KMS-11 (cell line): ENCODE measurements around the gene GLP2R.

Source experiments
- H2AFZ ChIP-seq: fragments of 200-600 bp; sonication (generic); 2 replicates; pipeline ENCODE4 v1.6.1; 2016; ENCODE audit warnings: antibody characterized with exemption, mixed run types, low read depth
- H3K27ac ChIP-seq: fragments of 200-600 bp; sonication (generic); 2 replicates; pipeline ENCODE4 v1.6.1; 2016; ENCODE audit warnings: mild to moderate bottlenecking, mixed run types
- H3K27me3 ChIP-seq: fragments of 200-600 bp; sonication (generic); 2 replicates; pipeline ENCODE4 v1.6.1; 2017; ENCODE audit warnings: mild to moderate bottlenecking, low read depth, mixed run types, moderate library complexity; ENCODE audit not compliant: insufficient read depth
- H3K36me3 ChIP-seq: fragments of 200-600 bp; sonication (generic); 2 replicates; pipeline ENCODE4 v1.6.1; 2017; ENCODE audit warnings: mild to moderate bottlenecking, mixed run types; ENCODE audit not compliant: insufficient read depth
- H3K4me1 ChIP-seq: fragments of 200-600 bp; sonication (generic); 2 replicates; pipeline ENCODE4 v1.6.1; 2016; ENCODE audit warnings: mild to moderate bottlenecking, low read depth, mixed run types; ENCODE audit not compliant: poor library complexity, severe bottlenecking
- H3K4me2 ChIP-seq: fragments of 200-600 bp; sonication (generic); 2 replicates; pipeline ENCODE4 v1.7.0; 2016; ENCODE audit warnings: mild to moderate bottlenecking, mixed run types
- H3K4me3 ChIP-seq: fragments of 200-600 bp; sonication (generic); IDR thresholded peaks from 2 replicates; pipeline ENCODE4 v1.6.1; 2017; ENCODE audit warnings: low read depth, low read length, mixed read lengths; ENCODE audit not compliant: insufficient read depth
- H3K79me2 ChIP-seq: fragments of 200-600 bp; sonication (generic); 2 replicates; pipeline ENCODE4 v1.6.1; 2016; ENCODE audit warnings: low read depth, mixed run types; ENCODE audit not compliant: insufficient read depth
- H3K9ac ChIP-seq: fragments of 200-600 bp; sonication (generic); 2 replicates; pipeline ENCODE4 v1.6.1; 2016; ENCODE audit warnings: mild to moderate bottlenecking, mixed run types
- H4K20me1 ChIP-seq: fragments of 200-600 bp; sonication (generic); 2 replicates; pipeline ENCODE4 v1.6.1; 2016; ENCODE audit warnings: mild to moderate bottlenecking, mixed run types; ENCODE audit not compliant: insufficient read depth
- TF ChIP-seq, protein P1 (sequence below): fragments of 200-600 bp; sonication (generic); conservative IDR thresholded peaks from 2 replicates; pipeline ENCODE4 v1.6.1; 2017; ENCODE audit warnings: low read depth, mild to moderate bottlenecking, antibody characterized with exemption, low read length, moderate library complexity, mixed read lengths

Gene GLP2R

DNA sequence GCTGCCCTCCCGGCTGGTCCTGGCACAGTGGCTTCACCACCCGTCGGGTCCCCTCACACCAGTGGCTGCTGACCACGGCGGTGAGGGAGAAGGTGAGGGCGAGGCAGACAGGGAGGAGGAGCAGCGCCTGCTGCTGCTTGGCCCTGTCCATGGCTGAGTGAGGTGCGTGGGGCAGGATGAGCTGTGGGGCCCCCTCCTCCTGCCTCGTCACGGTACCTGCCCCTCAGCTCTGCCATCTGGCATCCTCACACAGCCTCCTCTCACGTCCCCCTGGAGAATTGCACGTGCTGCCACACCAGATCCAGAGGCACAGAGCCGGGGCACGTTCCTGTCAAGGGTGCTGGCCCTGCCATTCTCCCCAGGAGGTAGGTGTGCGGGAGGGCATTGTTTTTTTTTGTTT lies 3.8 kb upstream of the GLP2R start, which contains the start of gene GSG1L2:
Gene GSG1L2, minus strand, starts transcription at position 159 of the 400 bp plus-strand sequence. Its CDS starts 8 bp downstream, at position 151.
- Histone ChIP-seq H3K4me3 (no peak within 1 kb of the TSS), H3K9ac (no peak within 1 kb of the TSS), H3K79me2 (no peaks in the 10 kb centered on the region), H3K36me3 (no peaks in the 10 kb centered on the region), H3K27ac (no peak within 1 kb of the TSS), H3K4me1 (no peaks in the 10 kb centered on the region), H3K4me2 (no peak within 1 kb of the TSS), H4K20me1 (no peaks in the 10 kb centered on the region), H3K27me3 (no peaks in the 10 kb centered on the region), H2AFZ (no peak within 1 kb of the TSS)
- TF ChIP-seq, protein P1, sequence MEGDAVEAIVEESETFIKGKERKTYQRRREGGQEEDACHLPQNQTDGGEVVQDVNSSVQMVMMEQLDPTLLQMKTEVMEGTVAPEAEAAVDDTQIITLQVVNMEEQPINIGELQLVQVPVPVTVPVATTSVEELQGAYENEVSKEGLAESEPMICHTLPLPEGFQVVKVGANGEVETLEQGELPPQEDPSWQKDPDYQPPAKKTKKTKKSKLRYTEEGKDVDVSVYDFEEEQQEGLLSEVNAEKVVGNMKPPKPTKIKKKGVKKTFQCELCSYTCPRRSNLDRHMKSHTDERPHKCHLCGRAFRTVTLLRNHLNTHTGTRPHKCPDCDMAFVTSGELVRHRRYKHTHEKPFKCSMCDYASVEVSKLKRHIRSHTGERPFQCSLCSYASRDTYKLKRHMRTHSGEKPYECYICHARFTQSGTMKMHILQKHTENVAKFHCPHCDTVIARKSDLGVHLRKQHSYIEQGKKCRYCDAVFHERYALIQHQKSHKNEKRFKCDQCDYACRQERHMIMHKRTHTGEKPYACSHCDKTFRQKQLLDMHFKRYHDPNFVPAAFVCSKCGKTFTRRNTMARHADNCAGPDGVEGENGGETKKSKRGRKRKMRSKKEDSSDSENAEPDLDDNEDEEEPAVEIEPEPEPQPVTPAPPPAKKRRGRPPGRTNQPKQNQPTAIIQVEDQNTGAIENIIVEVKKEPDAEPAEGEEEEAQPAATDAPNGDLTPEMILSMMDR = no peak

GRCh38 chr17:9824094-9824493 lies 1.6 kb upstream of the GLP2R start:
- no peak overlapping the region for H3K4me3 ChIP-seq
- no peaks in the 10 kb centered on the region for H3K36me3 ChIP-seq
- H3K79me2 ChIP-seq = no peaks in the 10 kb centered on the region
- H4K20me1 ChIP-seq = no peaks in the 10 kb centered on the region
- H2AFZ ChIP-seq = no peak overlapping the region
- H3K4me1 ChIP-seq = no peaks in the 10 kb centered on the region
- no peak overlapping the region for H3K9ac ChIP-seq
- H3K27ac ChIP-seq = no peak overlapping the region
- TF ChIP-seq, protein P1 = no peak
- no peaks in the 10 kb centered on the region for H3K27me3 ChIP-seq
- no peak overlapping the region for H3K4me2 ChIP-seq

- Histone ChIP-seq H3K4me3 (no peak overlapping the region), H3K4me1 (no peaks in the 10 kb centered on the region), H3K9ac (no peak overlapping the region), H3K4me2 (no peak overlapping the region), H3K27ac (no peak overlapping the region), H3K36me3 (no peaks in the 10 kb centered on the region), H2AFZ (no peak overlapping the region), H3K27me3 (no peaks in the 10 kb centered on the region), H4K20me1 (no peaks in the 10 kb centered on the region), H3K79me2 (no peaks in the 10 kb centered on the region)
- TF ChIP-seq, protein P1 = no peak
These were observed 856 bp upstream of the GLP2R start for GRCh38 chr17:9824797-9825338.

DNA sequence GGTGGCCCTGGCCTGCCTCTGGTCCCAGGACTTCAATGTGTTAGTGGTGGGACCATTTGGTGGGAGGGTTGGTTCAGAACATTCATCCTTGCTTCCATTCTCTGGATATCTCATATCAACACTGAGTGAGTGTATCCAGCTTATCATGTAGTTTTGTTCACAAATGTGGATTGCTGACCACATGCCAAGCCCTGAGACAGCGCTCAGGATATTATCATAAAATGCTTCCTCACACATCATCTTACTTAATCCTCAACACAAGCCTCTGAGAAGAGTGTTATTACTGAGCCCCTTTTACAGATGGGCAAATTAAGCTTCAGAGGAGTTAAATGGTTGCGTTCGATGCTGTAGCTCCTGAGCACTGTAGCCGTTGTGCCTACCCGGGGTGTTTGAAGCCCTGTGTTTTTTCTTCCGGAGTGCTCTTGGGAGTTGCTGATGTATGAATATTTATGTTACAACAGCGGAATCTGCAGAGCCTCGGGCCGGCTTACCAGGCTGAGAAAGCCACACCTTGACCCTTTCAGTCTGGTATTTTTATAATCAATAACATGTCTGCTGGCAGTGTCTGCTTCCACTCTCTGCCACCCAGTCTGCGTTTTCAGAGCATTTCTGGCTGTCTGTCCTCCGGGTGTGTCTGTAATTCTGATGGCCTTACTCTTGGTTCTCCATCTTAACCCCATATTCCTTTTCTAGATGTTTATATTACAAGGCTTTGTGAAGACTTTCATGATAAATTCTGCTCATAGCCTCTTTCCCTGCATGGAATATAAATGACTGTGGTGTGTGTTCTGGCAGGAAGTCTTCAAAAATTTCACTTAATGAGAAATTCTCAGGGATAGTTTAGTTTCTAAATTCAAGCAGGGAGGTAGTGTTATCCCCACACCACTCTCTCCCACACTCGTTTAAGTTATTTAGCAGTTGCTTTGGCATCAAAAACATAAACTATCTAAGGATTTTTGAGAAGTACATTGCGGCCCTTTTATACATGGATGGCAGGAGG lies 2.9 kb downstream of the GLP2R start:
- TF ChIP-seq, protein P1 = no peak
- Histone ChIP-seq H2AFZ (no peak overlapping the region), H3K4me1 (no peaks in the 10 kb centered on the region), H3K4me3 (no peak overlapping the region), H3K79me2 (no peaks in the 10 kb centered on the region), H3K36me3 (no peaks in the 10 kb centered on the region), H3K9ac (no peak overlapping the region), H3K27me3 (no peaks in the 10 kb centered on the region), H3K27ac (no peak overlapping the region), H3K4me2 (no peak overlapping the region), H4K20me1 (no peaks in the 10 kb centered on the region)
